GM18873 (cell line): ENCODE measurements around the gene ZNF208.
"Not testable (repeated sequence)": the region's sequence is repeated elsewhere in the genome, so short reads cannot be mapped to it uniquely, and the experiment has no call there.

ENCODE experiments used
- ATAC-seq: cut with Tn5 transposase; IDR thresholded peaks from one replicate; pipeline ENCODE4 v1.9.1; 2021; ENCODE audit warnings: mild to moderate bottlenecking, moderate library complexity, moderate number of reproducible peaks; ENCODE audit not compliant: unreplicated experiment, low FRiP score

The ZNF208 gene

DNA sequence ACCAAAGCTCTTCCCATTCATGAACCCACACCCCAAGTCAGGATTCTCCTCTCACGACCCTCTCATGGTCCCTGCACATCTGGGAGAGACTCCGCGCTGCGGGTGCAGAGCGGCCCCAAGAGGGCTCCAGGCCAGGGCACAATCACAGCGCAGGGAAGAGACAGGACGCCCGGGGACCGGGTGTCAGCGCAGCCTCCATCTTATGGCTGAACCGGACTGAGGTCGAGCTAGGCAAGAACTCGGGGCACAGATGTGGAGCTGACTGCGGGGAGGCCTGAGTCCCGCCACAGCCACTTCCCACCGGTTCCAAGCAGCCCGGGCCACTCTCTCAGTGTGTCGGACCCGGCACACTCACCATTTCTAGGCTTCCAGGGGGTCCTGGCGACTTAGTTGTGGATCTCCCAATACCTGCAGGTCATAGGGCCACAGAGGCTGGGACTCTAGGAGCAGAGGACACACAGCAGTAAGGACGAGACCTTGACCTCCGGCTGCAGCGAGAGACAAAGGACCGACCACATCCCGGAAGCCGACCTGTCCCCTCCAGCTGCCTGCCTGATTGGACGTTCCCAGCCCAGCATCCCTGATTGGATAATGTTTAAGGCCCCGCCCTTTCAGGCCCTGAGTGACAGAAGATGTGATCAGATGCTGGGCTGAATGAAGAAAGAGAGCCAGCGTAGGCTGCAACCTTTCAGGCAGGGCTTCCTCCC, at the start of gene ZNF208:
Gene ZNF208 (minus strand): TSS at position 507 of the 707 bp plus-strand sequence. CDS start 149 bp downstream, at position 358.
- not testable (repeated sequence) for ATAC-seq

DNA sequence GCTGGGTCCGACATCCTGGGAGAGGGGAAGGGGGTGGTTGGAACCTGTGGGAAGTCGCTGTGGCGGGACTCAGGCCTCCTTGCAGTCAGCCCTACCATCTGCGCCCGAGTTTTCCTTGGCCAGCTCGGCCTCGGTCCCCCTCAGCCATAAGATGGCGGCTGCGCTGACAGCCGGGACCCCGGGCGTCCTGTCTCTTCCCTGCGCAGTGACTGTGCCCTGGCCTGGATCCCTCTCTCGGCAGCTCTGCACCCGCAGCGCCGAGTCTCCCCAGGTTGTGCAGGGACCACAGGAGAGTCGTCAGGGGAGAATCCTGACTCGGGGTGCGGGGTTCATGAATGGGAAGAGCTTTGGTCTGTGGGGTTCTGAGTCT, 41.9 kb upstream of the ZNF208 start:
- peak; percentile 52 for ATAC-seq

DNA sequence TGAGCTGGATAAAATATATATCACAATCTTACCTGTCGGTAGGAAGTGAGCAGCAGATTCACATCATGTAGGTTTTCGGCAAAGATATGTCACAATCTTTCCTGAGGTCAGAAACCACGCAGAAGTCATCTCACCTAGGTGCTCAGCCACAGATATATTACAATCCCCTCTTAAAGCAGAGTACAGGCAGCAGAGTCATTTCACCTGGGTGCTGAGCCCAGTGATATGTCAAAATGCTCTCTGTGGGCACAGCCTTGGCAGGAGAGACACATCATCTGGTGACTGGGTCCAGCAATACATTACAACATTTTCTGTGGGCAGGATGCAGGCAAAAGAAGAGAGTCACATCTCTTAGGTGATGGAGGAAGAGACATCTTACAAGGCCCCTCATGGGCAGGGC, 30.4 kb upstream of the ZNF208 start:
- ATAC-seq, result not testable (repeated sequence)

DNA sequence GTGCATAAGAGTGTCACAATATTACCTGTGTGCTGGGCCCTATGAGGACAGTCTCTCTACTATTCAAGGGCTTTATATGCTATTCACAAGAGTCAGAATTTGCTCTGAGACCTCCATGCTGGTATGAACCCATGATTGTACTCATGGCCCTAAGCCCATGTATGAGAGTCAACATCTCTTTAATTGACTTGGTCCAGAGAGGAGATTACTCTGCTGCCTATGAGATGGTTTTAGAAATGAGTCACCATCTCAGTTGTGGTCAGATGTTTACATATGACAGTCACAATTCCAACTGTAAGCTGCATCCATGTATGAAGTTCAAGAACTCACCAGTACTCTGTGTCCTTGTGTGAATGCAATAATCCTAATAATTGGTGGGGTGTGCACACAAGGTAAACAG, 19.9 kb upstream of the ZNF208 start:
- ATAC-seq, result no peak

DNA sequence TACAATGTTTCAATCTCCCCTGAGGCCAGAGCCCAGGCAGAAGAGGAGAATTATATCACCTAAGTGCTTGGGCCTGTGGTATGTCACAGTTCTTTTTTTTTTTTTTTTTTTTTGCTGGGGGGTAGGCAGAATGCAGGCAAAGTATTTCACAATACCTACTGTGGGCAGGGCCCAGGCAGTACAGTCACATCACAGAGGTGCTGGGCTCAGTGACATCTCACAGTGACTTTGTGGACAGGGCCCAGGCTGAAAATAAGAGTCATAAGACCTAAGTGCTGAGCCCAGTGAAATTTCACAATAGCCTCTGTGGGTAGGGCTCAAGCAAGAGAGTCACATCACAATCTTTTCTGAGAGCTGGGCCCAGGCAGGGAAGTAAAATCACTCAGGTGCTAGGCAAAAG, 15.9 kb upstream of the ZNF208 start:
- no peak for ATAC-seq

DNA sequence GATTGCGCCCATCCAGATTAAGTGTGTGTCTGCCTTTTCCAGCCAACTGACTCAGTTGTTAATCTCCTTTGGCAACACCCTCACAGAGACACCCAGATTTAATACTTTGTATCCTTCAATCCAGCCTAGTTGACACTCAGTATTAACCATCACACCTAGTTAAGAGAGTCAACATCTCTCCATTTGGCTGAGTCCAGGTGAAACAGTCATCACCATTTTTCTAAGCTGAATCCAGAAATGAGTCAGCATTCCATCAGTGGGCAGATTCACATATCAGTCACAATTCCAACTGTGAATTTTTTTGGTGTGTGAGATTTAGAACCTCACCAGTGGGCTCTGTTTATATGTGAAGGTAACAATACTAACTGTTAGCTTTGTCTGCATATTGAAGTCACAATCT, 14.8 kb upstream of the ZNF208 start:
- ATAC-seq, result not testable (repeated sequence)

DNA sequence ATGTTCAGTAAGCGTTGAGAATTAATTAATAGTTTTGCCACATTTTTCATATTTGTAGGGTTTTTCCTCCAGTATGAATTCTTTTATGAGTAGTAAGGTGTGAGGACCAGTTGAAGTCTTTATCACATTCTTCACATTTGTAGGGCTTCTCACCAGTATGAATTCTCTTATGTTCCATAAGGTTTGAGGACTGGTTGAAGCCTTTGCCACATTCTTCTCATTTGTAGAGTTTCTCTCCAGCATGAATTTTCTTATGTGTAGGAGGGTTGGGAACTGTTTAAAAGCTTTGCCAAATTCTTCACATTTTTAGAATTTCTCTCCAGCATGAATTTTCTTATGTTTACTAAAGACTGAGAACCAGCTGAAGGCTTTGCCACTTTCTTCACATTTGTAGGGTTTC, 40.3 kb downstream of the ZNF208 start:
- ATAC-seq, result no peak

DNA sequence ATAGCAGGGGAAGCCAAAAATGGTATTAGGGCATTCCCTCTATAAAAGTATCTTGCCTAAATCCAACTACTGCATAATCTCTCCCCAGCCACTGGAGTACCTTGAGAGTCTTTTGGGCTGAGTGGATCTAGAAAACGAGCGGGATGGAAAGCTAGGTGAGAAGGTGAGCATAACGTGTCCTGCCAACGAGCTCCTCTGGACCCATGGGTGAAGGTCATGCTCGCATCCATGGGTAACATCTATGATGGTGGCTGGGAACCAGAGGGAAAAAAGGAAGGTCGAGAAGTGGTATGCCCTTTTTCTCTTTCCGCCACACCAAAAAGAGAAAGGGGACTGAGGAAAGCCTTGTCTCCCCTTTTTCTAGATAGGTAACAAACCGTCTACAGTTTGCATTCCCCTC, 63.0 kb downstream of the ZNF208 start:
- no peak for ATAC-seq

DNA sequence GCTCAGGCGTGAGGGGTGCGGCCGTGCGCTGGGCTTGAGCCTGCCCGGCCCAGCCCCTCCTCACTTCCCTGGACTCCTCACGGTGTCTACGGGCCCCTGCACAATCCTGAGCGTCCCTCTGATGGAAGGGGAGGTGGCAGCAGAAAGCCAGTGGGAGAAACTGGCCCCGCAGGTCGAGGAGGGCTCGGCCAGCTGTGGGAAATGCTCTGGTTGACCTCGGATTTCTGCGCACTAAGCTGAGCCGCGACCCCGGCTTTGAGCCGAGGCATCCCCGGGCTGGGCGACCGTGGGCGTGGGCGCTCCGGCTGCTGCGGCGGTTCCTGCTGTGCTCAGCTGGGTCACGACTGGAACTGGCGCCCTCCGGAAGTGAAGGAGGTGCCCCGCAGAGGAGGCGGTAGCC, 70.1 kb downstream of the ZNF208 start:
- ATAC-seq, result no peak

DNA sequence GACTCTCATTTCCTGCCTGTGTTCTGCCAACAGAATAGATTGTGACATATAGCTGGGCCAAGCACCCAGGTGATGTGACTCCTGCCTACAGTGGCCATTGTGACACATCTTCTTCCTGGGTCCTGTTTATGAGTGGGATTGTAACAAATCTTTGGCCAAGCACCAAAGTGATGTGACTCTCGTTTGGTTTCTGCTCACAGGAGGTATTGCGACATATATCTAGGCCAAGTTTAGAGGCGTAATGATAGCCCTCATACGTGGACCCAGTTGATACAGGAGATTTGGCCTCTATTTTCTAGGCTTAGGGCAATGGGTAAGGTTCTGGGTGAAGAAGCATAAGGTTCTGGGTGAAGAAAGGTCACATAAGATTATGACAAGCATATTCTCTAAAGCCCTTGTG, 76.2 kb downstream of the ZNF208 start:
- ATAC-seq, result no peak

DNA sequence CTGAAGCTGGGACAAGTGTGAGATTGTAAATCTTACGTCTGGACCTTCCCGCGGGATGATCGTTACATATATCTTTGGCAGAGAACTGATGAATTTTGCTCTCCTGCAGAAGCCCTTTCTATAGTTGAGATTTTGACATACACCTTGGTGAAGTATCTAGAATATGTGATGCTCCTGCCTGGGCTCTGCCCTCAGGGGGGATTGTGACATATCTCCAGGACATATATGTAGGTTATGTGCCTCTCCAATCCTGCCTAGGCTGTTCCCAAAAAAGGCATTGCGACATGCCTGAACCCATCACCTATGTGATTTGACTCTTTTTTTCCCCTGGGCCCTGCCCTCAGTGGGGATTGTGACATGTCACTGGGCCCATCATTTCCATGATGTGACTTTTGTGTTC, 76.6 kb downstream of the ZNF208 start:
- ATAC-seq, result no peak

DNA sequence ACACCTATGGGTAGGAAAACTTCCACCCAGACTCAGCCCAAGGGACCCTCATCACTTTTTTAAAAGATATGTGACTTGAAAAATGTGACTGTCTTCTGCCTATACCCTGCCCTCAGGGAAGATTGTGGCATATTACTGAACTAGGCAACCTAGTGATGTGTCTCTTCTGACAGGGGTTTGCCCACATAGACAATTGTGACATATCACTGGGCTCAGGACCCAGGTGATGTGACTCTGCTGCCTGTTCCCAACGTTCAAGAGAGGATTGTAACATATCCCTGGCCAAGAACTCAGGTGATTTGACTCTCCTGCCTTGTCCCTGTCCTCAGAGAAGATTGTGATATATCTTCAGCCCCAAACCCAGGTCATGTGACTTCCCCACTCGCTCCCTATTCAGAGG, 88.5 kb downstream of the ZNF208 start:
- no peak for ATAC-seq

DNA sequence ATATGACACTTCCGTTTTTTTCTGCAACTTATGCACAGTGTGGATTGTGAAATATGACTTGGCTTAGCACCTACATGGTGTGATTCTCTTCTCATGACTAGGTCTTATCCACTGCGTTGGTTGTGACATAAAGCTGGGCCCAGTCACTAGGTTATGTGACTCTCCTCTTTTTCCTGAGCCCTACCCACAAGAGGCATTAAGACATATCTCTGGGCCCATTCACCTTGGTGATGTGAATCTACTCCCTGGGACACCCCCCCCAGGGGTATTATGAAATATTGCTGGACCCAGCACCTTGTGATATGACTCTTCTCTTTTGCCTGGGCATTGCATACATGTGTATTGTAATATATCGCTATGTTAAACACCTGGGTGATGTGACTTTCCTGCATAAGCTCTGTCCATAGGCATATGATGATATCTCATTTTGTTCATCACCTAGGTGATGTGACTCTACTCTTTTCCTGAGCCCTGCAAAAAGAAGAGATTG, 89.0 kb downstream of the ZNF208 start:
- ATAC-seq, result no peak

DNA sequence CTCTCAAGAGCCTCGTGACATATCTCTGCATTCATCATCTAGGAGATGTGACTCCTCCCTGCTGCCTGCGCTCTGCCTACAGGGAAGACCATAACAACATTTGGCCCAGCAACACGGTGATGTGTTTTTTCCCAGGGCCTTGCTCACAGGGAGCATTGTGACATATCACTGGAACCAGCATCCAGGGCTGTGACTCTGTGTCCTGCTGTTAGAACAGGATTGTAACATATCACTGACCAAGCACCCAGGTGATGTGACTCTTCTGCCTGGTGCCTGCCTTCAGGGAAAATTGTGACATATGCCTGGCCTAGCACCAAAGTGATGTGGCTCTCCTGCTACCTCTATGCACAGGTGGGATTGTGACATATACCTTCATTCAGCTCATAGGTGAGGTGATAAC, 95.3 kb downstream of the ZNF208 start:
- no peak for ATAC-seq

DNA sequence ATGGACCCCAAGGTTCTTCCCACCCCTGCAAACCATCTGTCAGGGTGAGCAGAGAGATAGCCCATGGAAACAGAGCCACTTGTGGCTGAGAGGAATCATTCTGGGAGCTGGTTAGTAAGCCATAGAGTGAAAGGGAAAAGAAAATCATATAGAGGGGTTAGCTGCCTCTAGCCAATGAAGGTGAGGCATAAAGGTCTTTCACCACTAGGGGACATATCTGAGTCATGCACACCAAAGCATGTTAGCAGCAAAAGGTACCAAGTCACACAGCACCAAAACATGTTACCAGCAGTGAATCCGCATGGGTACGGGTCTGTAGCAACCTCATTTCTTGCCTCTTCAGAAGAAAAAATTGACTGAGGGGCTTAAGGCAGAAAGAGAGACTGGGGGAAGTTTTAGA, 98.1 kb downstream of the ZNF208 start:
- no peak for ATAC-seq

DNA sequence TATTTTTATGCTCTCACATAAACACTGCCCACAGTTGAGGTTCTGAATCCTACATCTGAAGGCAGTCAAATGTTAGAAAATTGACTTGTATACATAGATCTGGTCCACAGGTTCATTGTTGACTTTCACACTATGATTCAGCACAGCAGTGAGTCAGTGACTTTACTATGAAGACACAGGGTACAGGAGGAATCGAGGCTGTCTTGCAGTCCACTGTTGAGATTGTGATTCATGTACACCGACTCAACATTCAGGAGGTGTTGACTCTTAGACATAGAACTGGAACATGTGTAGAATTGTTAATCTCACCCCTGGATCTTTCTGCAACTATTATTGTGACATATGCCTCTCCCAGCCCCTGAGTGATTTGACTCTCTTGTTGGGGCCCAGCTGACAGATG, 100.4 kb downstream of the ZNF208 start:
- ATAC-seq, result no peak

DNA sequence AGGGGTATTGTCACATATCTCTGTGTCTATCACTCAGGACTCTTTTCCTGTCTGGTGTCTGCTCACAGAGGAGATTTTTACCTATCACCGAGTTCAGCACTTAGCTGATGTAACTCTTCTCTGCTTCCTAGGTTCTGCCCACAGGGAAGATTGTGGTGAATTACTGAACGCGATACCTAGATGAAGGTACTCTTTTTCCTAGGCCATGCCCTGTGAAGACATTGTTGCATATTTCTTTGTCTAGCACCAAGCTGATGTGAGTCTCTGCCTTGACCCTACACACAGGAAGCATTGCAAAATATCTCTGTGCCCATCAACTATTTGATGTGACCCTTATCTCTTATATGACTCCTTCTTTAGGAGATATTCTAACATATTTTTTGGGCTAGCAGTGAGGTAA, 102.7 kb downstream of the ZNF208 start:
- no peak for ATAC-seq

DNA sequence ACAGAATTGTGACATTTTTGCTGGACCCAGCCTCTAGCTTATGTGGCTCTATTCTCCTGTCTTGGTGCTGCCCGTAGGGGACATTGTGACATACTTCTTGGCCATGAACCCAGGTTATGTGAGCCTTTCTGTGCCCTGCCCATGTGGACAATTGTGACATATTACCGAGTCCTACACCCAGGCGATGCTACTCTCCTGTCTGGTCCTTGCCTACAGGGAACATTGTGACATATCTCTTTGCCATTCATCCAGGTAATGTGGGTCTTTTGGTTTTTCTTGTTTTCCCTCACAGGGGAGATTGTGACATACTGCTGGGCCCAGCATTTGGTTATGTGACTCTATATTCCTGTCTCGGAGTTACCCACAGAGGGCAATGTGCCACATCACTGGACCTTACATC, 103.2 kb downstream of the ZNF208 start:
- ATAC-seq, result no peak

DNA sequence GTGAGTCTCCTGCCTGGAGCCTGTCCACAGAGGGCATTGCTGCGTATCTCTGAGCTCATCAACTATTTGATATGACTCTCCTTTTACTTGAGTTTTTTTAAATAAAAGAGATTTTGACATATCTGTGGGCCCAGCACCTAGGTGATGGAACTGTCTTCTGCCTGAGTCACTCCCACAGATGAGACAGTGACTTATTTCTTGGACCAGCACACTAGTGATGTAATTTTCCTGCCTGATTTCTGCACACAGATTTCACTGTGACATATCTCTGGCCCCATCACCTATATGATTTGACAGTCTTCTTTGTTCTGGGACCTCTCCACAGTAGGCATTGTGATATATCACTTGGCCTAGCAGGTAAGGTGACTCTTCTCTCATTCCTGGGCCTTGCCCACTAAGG, 108.2 kb downstream of the ZNF208 start:
- ATAC-seq, result no peak

DNA sequence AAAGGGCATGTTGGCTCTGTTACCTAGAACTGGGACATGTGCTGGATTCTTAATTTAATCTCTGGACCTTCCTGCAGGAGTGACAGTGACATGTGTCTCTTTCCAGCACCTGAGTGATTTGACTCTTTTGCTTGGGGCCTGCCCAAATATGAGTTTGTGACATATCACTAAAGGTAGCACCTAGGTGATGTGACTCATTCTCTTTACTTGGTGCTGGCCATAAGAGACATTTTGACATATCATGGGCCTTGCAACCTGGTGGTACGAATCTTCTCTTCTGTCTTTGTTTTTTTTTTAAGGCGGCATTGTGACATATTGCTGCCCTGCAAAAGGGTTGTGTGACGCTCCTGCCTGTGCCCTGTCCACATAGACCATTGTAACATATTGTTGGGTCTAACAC, 108.9 kb downstream of the ZNF208 start:
- no peak for ATAC-seq

DNA sequence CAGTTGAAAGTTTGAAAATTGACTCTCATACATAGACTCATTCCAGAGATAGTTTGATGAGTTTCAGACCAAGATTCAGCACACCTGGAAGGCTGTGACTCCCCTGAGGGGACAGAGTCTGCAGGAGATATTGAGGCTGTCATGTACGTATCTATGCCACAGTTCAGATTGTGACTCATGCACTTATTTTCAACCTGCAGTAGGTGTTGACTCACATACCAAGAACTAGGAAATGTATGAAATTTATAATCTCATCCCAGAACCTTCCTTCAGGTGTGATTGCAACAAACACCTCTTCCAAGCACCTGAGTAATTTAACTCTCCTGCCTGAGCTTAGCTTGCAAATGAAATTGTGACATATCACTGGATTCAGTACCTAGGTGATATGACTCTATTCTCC, 110.3 kb downstream of the ZNF208 start:
- ATAC-seq, result no peak

DNA sequence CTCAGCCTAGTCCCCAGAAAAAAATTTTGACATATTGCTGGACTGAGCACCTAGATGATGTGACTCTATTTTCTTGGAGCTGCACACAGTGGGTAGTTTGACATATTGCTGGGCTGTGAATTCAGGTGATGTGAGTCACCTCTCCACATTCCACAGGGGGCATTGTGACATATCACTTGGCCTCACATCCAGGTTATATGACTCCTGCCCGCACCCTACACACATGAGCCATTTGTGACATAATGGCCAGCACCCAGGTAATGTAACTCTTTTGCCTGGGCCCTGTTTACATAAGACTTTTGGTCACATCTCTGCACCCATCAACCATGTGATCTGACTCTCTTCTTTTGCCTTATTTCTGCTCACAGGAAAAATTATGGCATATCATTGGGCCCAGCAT, 119.7 kb downstream of the ZNF208 start:
- no peak for ATAC-seq

DNA sequence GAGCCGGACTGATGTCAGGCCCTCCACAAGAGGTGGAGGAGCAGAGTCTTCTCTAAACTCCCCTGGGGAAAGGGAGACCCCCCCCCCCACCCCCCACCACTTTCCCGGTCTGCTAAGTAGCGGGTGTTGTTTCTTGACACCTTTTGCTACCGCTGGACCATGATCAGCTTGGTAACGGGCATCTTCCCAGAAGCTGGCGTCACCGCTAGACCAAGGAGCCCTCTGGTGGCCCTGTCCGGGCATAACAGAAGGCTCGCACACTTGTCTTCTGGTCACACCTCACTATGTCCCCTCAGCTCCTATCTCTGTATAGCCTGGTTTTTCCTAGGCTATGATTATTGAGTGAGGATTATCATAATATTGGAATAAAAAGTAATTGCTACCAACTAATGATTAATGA, 120.7 kb downstream of the ZNF208 start:
- not testable (repeated sequence) for ATAC-seq
